Caco-2 (cell line): Measurements from ENCODE around the gene PHGDH. TPM values are rescaled to one million over a fixed set of nuclear protein-coding genes. Genes with fewer than 3 reads are reported as not detected.

ENCODE experiments used
- BruUV-seq: library from RNA; stranded (reverse); fragments of 400-500 nt; replicated peaks from 2 replicates; lab custom pipeline; 2021; lab: Mats Ljungman, UMichigan
- CTCF ChIA-PET: fragments of 300-600 bp; sonication (Branson Sonifier 250); formaldehyde crosslinking; loops from one replicate; lab custom pipeline; 2022; ENCODE audit warnings: antibody characterized with exemption; lab: Charles Lee
- POLR2A ChIA-PET: fragments of 300-600 bp; sonication (Branson Sonifier 250); formaldehyde crosslinking; loops from one replicate; lab custom pipeline; 2022; ENCODE audit warnings: antibody characterized with exemption; lab: Charles Lee
- DNase-seq, 2 experiments: peaks; one replicate each; pipeline versions ENCODE4 v3.0.0 to v3.0.0-alpha.2; 2020 to 2022
- H3K27me3 ChIP-seq: replicated peaks from 2 replicates; pipeline ENCODE4 v1.6.0; 2011; ENCODE audit warnings: low read length; ENCODE audit not compliant: control insufficient read depth, insufficient read depth
- H3K36me3 ChIP-seq: 2 replicates; pipeline ENCODE4 v1.5.1; 2011; ENCODE audit warnings: low read length; ENCODE audit not compliant: control insufficient read depth, insufficient read depth
- H3K4me1 ChIP-seq: fragments of 250-450 bp; sonication (Bioruptor Pico); 2 replicates; pipeline ENCODE4 v1.5.1; 2020; ENCODE audit warnings: mild to moderate bottlenecking
- H3K4me3 ChIP-seq: 2 replicates; pipeline ENCODE4 v1.5.1; 2011; ENCODE audit warnings: low read depth, mild to moderate bottlenecking, control low read depth, low read length
- H3K9me3 ChIP-seq: fragments of 250-450 bp; sonication (Bioruptor Pico); 2 replicates; pipeline ENCODE4 v1.5.1; 2020; ENCODE audit warnings: mild to moderate bottlenecking, moderate library complexity
- H3K27ac Mint-ChIP-seq: one replicate; pipeline ENCODE4 v1.8.0; 2022; ENCODE audit warnings: mixed read lengths; ENCODE audit not compliant: unreplicated experiment
- H3K27me3 Mint-ChIP-seq: one replicate; pipeline ENCODE4 v1.8.0; 2022; ENCODE audit warnings: mixed read lengths; ENCODE audit not compliant: insufficient read depth, unreplicated experiment
- H3K36me3 Mint-ChIP-seq: one replicate; pipeline ENCODE4 v1.8.0; 2022; ENCODE audit warnings: mild to moderate bottlenecking, mixed read lengths; ENCODE audit not compliant: insufficient read depth, unreplicated experiment
- H3K4me1 Mint-ChIP-seq: one replicate; pipeline ENCODE4 v1.8.0; 2022; ENCODE audit warnings: low read depth, mixed read lengths; ENCODE audit not compliant: unreplicated experiment
- H3K4me3 Mint-ChIP-seq: one replicate; pipeline ENCODE4 v1.8.0; 2022; ENCODE audit warnings: mild to moderate bottlenecking, moderate library complexity, mixed read lengths; ENCODE audit not compliant: unreplicated experiment
- H3K9me3 Mint-ChIP-seq: one replicate; pipeline ENCODE4 v1.8.0; 2022; ENCODE audit warnings: mixed read lengths; ENCODE audit not compliant: unreplicated experiment
- CTCF ChIP-seq, 2 experiments: fragments of 200-600 bp in 1 of 2; IDR thresholded peaks; 1 replicate in 1 of 2; 2 replicates in 1 of 2; pipeline versions ENCODE4 v1.5.1 to v1.8.0; 2011 to 2022; ENCODE audit warnings: antibody characterized with exemption in 1 of 2, control low read depth in 1 of 2, inconsistent platforms in 1 of 2, low read depth in 1 of 2, low read length in 1 of 2, mild to moderate bottlenecking in 1 of 2, moderate library complexity in 1 of 2; ENCODE audit not compliant: insufficient read depth in 1 of 2, severe bottlenecking in 1 of 2, unreplicated experiment in 1 of 2
- intact Hi-C: fragments of 100-400 bp; cut with micrococcal nuclease; formaldehyde crosslinking; loops from one replicate; pipeline ENCODE4 v1.10.0; 2022; ENCODE audit not compliant: unreplicated experiment
- total RNA-seq: library from RNA; stranded (reverse); gene quantifications from 2 replicates; pipeline ENCODE4 v1.2.3, GENCODE V29; 2022

PHGDH gene
- total RNA-seq, 1 experiment from 2014 or later = 410 TPM

- H3K27me3 Mint-ChIP-seq = peaks cover 7% of the 10 kb centered on the region
- Histone ChIP-seq H3K4me1 (no peaks in the 10 kb centered on the region), H3K27me3 (no peaks in the 10 kb centered on the region), H3K4me3 (no peak overlapping the region), H3K9me3 (peaks cover 3% of the 10 kb centered on the region), H3K36me3 (no peaks in the 10 kb centered on the region)
- BruUV-seq = no TSS peak
- no peaks in the 10 kb centered on the region for H3K4me1 Mint-ChIP-seq
- ChIA-PET CTCF (interaction anchor here (0.5 kb wide), 1 partner anchor 292 kb away, joined by 4 read pairs; no protein-coding TSS in a partner anchor), POLR2A (interaction anchor here (1.2 kb wide), 1 partner anchor 14 kb away, joined by 4 read pairs; the partner anchor contains the start of gene PHGDH)
- intact Hi-C loops = no loop called here
- H3K27ac Mint-ChIP-seq = no peak overlapping the region
- peaks cover 45% of the 10 kb centered on the region for H3K9me3 Mint-ChIP-seq
- no peak overlapping the region for H3K4me3 Mint-ChIP-seq
- DNase-seq = no peak
- no peak for TF ChIP-seq CTCF (IDR thresholded peaks at IDR 0.05; ENCODE audit: insufficient read depth in 1 of 2, low read depth in 1 of 2, low read length in 1 of 2, severe bottlenecking in 1 of 2, unreplicated experiment in 1 of 2)
- H3K36me3 Mint-ChIP-seq = no peaks in the 10 kb centered on the region
Observed at GRCh38 chr1:119697598-119697997, 14.1 kb upstream of the PHGDH start.

- Histone ChIP-seq H3K9me3 (peaks cover 3% of the 10 kb centered on the region), H3K4me1 (no peaks in the 10 kb centered on the region), H3K36me3 (no peaks in the 10 kb centered on the region), H3K27me3 (no peaks in the 10 kb centered on the region), H3K4me3 (no peak overlapping the region)
- ChIA-PET POLR2A (no interaction called here), CTCF (no interaction called here)
- intact Hi-C loops = no loop called here
- Mint-ChIP-seq H3K27ac (no peak overlapping the region), H3K27me3 (peaks cover 3% of the 10 kb centered on the region), H3K4me3 (no peak overlapping the region), H3K9me3 (peaks cover 43% of the 10 kb centered on the region), H3K4me1 (no peaks in the 10 kb centered on the region), H3K36me3 (no peaks in the 10 kb centered on the region)
- no peak for DNase-seq
- no peak for TF ChIP-seq CTCF (IDR thresholded peaks at IDR 0.05; ENCODE audit: insufficient read depth in 1 of 2, low read depth in 1 of 2, low read length in 1 of 2, severe bottlenecking in 1 of 2, unreplicated experiment in 1 of 2)
- BruUV-seq = no TSS peak
Observed at GRCh38 chr1:119700326-119700725, 11.4 kb upstream of the PHGDH start.

- H3K4me1 ChIP-seq = no peaks in the 10 kb centered on the region
- no peaks in the 10 kb centered on the region for H3K27me3 ChIP-seq
- peaks cover 33% of the 10 kb centered on the region for H3K9me3 Mint-ChIP-seq
- no peaks in the 10 kb centered on the region for H3K4me1 Mint-ChIP-seq
- TF ChIP-seq CTCF (IDR thresholded peaks at IDR 0.05; ENCODE audit: insufficient read depth in 1 of 2, low read depth in 1 of 2, low read length in 1 of 2, severe bottlenecking in 1 of 2, unreplicated experiment in 1 of 2) = no peak
- DNase-seq = no peak
- H3K36me3 Mint-ChIP-seq = no peaks in the 10 kb centered on the region
- no peak overlapping the region for H3K4me3 ChIP-seq
- no TSS peak for BruUV-seq
- ChIA-PET CTCF (no interaction called here), POLR2A (no interaction called here)
- H3K27ac Mint-ChIP-seq = no peak overlapping the region
- no peaks in the 10 kb centered on the region for H3K27me3 Mint-ChIP-seq
- intact Hi-C loops = no loop called here
- no peak overlapping the region for H3K4me3 Mint-ChIP-seq
- H3K36me3 ChIP-seq = no peaks in the 10 kb centered on the region
- H3K9me3 ChIP-seq = peaks cover 3% of the 10 kb centered on the region
Observed at GRCh38 chr1:119701659-119702058, 10.1 kb upstream of the PHGDH start.
